ENCODE data around the gene SUPT3H.
"Not testable (repeated sequence)": the region's sequence is repeated elsewhere in the genome, so short reads cannot be mapped to it uniquely, and the experiment has no call there.

- not testable (repeated sequence) for TF ChIP-seq FOXA1 (IDR thresholded peaks at IDR 0.05); CTCF (IDR thresholded peaks at IDR 0.05; ENCODE audit: low read depth, low read length, missing input control); HNF4G (IDR thresholded peaks at IDR 0.05); REST (IDR thresholded peaks at IDR 0.05); NR2F2 (IDR thresholded peaks at IDR 0.05); GABPA (IDR thresholded peaks at IDR 0.05 in 1 of 2, conservative IDR thresholded peaks at IDR 0.05 in 1 of 2); RAD21 (IDR thresholded peaks at IDR 0.05); MAX (IDR thresholded peaks at IDR 0.05); JUND (IDR thresholded peaks at IDR 0.05); ZBTB33 (IDR thresholded peaks at IDR 0.05); ATF3 (IDR thresholded peaks at IDR 0.05); RXRA (IDR thresholded peaks at IDR 0.05)
These were observed 232.1 kb downstream of the SUPT3H start for GRCh38 chr6:45145658-45146057.
